ENCODE results near the gene SNX14.

DNA sequence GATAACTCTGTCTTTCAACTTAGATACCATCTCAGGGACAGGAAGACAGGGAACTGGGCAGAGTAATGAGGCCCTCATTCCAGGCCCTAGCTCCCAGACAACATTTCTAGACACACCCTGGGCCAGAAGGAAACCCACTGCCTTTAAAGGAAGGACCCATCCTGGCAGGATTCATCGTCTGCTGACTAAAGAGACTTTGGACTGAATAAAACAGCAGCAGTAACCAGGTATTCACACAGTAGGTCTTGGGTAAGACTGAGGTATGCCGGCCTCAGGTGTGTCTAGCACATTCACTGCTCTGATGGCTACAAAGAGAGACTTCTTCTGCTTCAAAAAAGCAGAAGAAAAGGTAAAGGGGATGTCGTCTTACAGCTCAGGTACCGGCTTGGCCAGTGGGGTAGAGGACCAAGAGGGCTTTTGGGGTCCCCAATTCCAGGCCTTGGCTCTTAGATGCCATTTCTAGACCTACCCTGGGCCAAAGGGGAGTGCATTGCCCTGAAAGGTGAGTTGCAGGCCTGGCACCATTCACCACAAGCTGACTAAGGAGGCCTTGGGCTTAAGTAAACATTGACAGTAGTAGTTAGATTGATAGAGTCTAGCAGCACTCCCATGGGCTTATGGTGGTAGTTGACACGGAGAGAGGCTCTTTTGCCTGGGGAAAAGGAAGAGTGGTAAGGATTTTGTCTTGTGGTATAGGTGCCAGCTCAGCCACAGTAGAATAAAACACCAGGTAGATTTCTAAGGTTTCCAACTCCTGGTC, 13.4 kb downstream of the SNX14 start:
- TF ChIP-seq, protein P1, sequence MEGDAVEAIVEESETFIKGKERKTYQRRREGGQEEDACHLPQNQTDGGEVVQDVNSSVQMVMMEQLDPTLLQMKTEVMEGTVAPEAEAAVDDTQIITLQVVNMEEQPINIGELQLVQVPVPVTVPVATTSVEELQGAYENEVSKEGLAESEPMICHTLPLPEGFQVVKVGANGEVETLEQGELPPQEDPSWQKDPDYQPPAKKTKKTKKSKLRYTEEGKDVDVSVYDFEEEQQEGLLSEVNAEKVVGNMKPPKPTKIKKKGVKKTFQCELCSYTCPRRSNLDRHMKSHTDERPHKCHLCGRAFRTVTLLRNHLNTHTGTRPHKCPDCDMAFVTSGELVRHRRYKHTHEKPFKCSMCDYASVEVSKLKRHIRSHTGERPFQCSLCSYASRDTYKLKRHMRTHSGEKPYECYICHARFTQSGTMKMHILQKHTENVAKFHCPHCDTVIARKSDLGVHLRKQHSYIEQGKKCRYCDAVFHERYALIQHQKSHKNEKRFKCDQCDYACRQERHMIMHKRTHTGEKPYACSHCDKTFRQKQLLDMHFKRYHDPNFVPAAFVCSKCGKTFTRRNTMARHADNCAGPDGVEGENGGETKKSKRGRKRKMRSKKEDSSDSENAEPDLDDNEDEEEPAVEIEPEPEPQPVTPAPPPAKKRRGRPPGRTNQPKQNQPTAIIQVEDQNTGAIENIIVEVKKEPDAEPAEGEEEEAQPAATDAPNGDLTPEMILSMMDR (IDR thresholded peaks at IDR 0.05) = no peak
- no peak for TF ChIP-seq POLR2A (IDR thresholded peaks at IDR 0.05)
